GM19239 (cell line): ENCODE data around the gene KMT2C.
"Not testable (repeated sequence)": the region's sequence is repeated elsewhere in the genome, so short reads cannot be mapped to it uniquely, and the experiment has no call there.

Source experiments
- DNase-seq: peaks from one replicate; pipeline ENCODE4 v3.0.0; 2011; ENCODE audit warnings: low spot score; ENCODE audit not compliant: insufficient read length
- FAIRE-seq: peaks from 2 replicates; lab custom pipeline; 2011; peaks lifted over from hg19 to GRCh38; lab: Jason Lieb, UNC

KMT2C gene

DNA sequence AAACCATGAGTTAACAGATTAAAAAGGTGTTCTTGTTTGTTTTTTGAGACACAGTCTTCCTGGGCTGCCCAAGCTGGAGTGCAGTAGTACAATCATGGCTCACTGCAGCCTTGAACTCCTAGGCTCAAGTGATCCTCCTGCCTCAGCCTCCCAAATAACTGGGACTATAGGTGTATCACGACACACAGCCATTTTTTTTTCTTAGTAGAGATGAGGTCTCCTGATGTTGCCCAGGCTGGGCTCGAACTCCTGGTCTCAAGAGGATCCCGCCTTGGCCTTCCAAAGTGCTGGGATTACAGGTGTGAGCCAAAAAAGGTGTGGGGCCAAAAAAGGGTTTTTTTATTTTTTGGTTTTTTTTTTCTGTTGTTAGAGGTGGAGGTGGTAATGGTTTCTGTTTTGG, 29.3 kb downstream of the KMT2C start:
- FAIRE-seq (no peak), DNase-seq (no peak)

- not testable (repeated sequence) for FAIRE-seq, DNase-seq
These were observed 29.8 kb downstream of the KMT2C start for GRCh38 chr7:152406030-152406429.

- DNase-seq, result no peak
- FAIRE-seq, result no peak
These were observed 32.1 kb downstream of the KMT2C start for GRCh38 chr7:152403726-152404125.

DNA sequence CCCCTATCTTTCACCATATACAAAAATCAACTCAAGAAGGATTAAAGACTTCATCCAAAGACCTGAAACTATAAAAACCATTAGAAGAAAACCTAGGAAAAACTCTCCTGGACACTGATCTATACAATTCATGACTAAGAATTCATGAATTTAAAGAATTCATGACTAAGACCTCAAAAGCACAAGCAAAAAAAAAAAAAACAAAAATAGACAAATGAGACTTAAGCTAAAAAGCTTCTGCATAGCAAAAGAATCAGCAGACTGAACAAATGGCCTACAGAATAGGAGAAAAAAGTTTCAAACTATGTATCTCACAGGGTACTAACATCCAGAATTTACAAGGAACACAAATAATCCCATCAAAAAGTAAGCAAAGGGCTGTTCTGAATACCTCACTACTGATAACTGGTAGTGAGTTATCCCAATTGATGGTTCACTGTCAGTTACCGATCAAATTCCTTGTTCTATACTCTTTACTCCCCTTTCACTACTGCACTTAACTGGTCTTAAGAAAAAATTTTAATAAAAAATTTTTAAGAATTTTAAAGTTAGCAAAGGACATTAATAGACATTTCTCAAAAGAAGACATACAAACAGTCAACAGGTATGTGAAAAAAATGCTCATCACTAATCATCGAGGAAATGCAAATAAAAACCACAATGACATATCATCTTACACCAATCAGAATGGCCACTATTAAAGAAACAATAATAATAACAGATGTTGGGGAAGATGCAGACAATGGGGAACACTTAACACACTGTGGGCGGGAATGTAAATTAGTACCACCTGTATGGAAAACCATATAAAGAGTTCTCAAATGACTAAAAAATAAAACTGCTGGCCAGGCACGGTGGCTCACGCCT, 33.2 kb downstream of the KMT2C start:
- DNase-seq, result no peak
- no peak for FAIRE-seq

DNA sequence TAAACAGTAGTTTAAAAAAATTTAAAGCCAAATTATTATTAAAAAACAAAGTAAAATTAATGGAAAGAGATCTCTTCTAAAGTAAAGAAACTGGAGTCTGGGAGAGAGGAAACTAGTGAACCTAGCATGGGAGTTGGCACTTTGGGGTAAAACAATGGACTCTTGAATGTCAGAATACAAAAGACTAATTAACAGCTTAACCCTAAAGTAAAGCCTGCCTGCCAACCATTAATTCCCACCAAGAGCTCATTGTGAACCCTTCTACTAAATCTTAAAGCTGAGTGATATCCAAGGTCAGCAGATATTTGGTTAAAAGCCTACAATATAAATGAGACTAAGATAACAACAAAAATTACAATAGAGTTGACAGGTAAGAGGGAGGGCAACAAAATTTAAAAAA, 36.5 kb downstream of the KMT2C start:
- DNase-seq, result no peak
- FAIRE-seq, result no peak

DNA sequence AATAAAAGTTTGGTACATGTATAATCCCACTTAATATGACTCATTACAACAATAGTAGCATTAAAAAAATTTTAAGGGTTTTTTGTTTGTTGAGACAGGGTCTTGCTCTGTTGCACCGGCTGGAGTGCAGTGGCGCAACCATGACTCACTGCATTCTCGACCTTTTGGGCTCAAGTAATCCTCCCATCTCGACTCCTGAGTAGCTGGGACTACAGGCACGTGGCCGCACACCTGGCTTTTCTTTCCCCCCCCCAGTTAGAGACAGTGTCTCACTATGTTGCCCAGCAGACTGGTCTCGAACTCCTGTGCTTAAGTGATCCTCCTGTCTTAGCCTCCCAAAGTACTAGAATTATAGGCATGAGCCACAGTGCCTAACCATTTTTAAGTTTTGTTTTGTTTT, 40.7 kb downstream of the KMT2C start:
- DNase-seq (no peak), FAIRE-seq (no peak)

- FAIRE-seq, DNase-seq: not testable (repeated sequence)
These were observed 41.6 kb downstream of the KMT2C start for GRCh38 chr7:152394214-152394613.

DNA sequence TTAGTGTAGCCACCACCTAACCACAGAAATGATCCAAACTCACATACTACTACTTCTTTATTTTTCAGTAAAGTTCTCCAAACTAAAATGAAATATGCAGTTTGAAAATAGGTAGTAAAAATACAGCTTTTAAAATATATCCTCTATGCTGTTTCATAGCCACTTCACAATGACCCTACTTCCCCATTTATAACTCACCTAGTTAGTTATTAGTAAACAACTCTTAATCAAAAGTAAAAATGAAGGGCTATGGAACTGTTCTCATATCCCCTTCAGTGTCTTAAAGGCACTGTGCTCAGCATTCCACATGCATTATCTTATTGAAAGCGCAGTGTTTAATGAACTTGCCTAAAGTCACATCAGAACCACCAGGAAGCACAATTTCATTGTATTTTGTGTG, 43.5 kb downstream of the KMT2C start:
- DNase-seq (no peak), FAIRE-seq (no peak)

GRCh38 chr7:152386136-152386764, 49.6 kb downstream of the KMT2C start:
- not testable (repeated sequence) for DNase-seq

GRCh38 chr7:152384235-152385200, 51.3 kb downstream of the KMT2C start:
- DNase-seq, FAIRE-seq: not testable (repeated sequence)

More at GRCh38 chr7:152386136-152386764, 49.6 kb downstream of the KMT2C start:
- FAIRE-seq, result not testable (repeated sequence)

DNA sequence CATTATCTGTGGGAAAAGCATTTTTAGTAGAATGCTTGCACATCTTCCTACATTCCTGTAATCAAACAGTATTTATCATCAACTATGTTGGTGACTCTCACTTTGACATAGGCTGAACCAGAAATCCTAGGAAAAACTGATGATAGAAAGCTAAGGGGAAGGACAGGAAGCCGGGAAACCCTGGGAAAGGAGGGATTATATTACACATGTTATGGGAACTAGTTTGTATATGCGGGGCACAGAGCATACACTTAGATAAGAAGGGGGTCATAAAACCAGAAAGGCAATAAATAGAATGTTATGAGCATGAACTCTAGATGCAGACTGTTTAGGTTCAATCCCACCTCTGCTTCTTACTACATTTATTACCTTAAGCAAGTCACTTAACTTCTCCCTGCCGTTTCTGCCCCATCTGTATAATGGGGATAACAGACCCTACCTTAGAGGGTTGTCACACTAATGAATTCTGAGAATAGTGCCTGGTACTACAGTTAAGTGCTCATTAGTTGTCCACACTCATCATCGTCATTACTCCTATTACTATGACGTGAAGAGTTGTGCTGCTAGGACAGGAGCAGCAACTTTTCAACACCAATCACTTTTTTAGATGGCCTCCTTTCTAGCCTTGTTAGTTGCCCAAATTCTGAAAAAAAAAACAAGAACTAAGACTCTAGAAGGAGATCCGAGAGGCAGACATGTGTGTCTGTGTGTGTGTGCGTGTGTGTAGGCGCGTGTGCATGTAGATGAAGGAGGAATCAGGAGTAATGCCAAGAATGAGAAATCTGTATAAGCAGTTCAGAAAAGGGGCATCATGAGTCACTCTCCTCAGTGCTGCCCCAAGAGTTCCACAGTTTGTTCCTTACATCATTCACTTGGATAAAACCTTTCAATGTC, 52.2 kb downstream of the KMT2C start:
- FAIRE-seq (no peak), DNase-seq (no peak)

DNA sequence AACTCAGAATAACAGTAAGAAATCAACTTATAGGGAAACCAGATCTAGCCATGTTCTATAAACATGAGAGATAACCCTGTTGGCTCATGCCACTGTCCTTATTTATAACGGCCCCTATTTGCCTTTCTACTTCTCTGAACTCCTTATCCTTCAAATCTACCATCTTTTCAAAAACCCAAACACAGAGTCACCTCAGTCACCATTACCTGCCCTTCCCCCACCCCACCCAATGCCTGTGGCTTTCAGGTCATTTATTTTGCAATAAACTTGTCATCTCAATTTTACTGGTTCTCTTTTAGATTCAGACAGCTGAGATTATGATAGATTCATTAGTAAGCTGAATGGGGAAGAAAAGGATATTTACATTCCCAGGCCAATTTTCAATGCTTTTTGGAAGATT, 53.6 kb downstream of the KMT2C start:
- DNase-seq (no peak), FAIRE-seq (no peak)

DNA sequence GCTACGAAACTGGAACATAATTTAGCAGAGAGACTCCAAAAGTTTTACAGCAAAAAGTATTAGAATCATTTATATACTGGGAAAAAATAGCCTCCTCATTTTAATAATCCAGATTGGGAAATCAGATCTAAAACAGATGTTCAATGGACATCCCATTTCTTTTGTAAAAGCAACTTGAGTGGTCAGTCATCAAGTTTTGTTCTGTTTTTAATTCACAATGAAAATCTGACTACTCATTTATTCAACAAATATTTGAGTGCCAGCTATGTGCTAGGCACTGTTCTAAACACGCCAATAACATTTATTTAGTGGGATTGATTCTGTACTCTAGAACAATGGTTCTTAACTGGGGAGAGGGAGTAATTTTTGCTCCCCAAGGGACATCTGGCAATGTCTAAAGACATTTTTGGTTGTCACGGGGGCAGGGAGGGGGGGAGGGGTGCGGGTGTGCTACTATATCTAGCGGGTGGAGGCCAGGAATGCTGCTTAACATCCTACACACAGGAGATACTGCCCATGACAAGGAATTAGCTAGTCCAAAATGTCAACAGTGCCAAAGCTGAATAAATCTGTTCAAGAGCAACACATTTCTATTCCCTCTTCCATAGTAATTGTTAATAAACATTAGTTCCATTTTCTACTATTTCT, 54.7 kb downstream of the KMT2C start:
- not testable (repeated sequence) for DNase-seq, FAIRE-seq

- FAIRE-seq, DNase-seq: not testable (repeated sequence)
These were observed 57.3 kb downstream of the KMT2C start for GRCh38 chr7:152378497-152378896.

GRCh38 chr7:152376716-152377484, 58.9 kb downstream of the KMT2C start:
- DNase-seq, FAIRE-seq: not testable (repeated sequence)

DNA sequence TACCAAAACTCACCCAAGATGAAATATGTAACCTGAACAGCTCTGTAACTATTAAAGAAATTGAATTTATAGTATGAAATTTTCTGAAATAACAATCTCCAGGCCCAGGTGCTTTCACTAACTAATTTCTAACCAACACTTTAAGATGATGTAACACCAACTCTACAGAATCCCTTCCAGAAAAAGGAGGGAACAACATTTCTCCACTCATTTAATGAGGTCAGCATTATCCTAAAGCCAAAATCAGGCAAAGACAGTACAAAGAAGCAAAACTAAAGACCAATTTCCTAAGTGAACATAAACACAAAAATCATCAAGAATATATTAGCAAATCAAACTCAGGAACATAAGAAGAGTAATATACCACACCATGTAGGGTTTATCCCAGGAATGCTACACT, 65.5 kb downstream of the KMT2C start:
- DNase-seq (no peak), FAIRE-seq (no peak)

DNA sequence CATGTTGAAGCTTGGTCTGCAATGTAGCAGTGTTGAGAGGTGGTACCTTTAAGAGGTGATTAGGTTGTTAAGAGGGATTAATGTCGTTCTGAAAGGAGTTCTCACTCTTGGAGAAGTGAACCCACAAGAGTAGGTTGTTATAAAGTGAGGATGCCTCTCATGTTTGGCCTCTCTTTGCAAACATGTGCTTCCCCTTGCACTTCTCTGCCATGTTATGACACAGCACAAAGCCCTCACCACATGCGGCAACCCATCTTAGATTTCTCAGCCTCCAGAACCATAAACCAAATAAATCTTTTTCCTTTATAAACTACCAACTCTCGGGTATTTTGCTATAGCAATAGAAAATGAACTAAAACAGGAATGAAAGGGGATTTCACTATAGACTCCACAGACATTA, 66.3 kb downstream of the KMT2C start:
- DNase-seq (no peak), FAIRE-seq (no peak)

GRCh38 chr7:152367170-152367569, 68.6 kb downstream of the KMT2C start:
- DNase-seq (no peak), FAIRE-seq (no peak)
